ENCODE measurements around the gene EEA1. TPM values are rescaled to one million over a fixed set of nuclear protein-coding genes. Genes with fewer than 3 reads are reported as not detected.

EEA1 gene
- polyA plus RNA-seq, 2 of the 4 experiments (the other 2 are of a cell fraction) = 6.6 to 8.1 TPM

DNA sequence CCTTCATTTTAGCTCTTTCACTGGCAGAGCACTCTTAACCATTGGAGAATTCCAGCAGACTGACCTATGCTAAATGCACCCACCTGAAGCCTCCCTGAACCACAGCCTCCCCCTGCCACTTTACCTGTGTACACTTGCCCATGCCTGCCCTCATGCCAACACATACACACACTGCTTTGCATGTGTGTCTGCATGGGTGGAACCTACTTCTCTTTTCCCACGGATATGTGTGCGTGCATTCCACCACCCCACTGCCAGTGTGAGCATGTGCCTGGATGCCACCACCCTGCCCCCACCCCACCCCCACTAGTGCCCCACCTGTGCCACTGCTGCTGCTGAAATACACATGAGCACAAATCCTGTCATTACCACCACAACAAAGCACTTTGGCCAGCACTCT, 49.5 kb upstream of the EEA1 start:
- ATAC-seq (no peak), DNase-seq (ENCODE audit: low read depth in 1 of 2, low spot score in 1 of 2) (no peak), FAIRE-seq (no peak)
- Histone ChIP-seq H3K27ac (no peak overlapping the region), H3K4me3 (no peak overlapping the region), H3K4me2 (no peak overlapping the region), H3K9me3 (peaks cover 19% of the 10 kb centered on the region), H3K4me1 (peaks cover 3% of the 10 kb centered on the region; the same call in 1 of the 3 replicates)
- POLR2A ChIA-PET = no interaction called here
- TF ChIP-seq EHMT2 (IDR thresholded peaks at IDR 0.05; ENCODE audit: low read depth) = no peak
- no peak for TF ChIP-seq BHLHE40 (IDR thresholded peaks at IDR 0.05; ENCODE audit: low read depth, low read length)
- TF ChIP-seq HDAC2 (IDR thresholded peaks at IDR 0.05) = no peak
- TF ChIP-seq MAFK (IDR thresholded peaks at IDR 0.05; ENCODE audit: partially characterized antibody) = no peak
- TF ChIP-seq ZSCAN20 (CRISPR knock-in tag; IDR thresholded peaks at IDR 0.05) = no peak
- TF ChIP-seq GATA3 (IDR thresholded peaks at IDR 0.05; ENCODE audit: borderline replicate concordance) = no peak
- no peak for TF ChIP-seq SMC3 (IDR thresholded peaks at IDR 0.05)
- TF ChIP-seq, protein P1, sequence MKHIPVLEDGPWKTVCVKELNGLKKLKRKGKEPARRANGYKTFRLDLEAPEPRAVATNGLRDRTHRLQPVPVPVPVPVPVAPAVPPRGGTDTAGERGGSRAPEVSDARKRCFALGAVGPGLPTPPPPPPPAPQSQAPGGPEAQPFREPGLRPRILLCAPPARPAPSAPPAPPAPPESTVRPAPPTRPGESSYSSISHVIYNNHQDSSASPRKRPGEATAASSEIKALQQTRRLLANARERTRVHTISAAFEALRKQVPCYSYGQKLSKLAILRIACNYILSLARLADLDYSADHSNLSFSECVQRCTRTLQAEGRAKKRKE (CRISPR knock-in tag; IDR thresholded peaks at IDR 0.05; ENCODE audit: low read depth) = no peak
- TF ChIP-seq POLR2A (IDR thresholded peaks at IDR 0.05; ENCODE audit: low read length) = no peak
- no peak for TF ChIP-seq HOXB13 (CRISPR knock-in tag; IDR thresholded peaks at IDR 0.05; ENCODE audit: low read depth)
- TF ChIP-seq HEYL (CRISPR knock-in tag; IDR thresholded peaks at IDR 0.05) = no peak
- CTCF ChIA-PET = interaction anchor here (0.9 to 7.5 kb wide), 4 partner anchors 9 to 441 kb away, joined by 4 to 71 read pairs (median 6); no protein-coding TSS in a partner anchor
- 68% methylated on average over 2 of the region's 2 CpGs for WGBS (ENCODE audit: missing lambda C conversion rate)

DNA sequence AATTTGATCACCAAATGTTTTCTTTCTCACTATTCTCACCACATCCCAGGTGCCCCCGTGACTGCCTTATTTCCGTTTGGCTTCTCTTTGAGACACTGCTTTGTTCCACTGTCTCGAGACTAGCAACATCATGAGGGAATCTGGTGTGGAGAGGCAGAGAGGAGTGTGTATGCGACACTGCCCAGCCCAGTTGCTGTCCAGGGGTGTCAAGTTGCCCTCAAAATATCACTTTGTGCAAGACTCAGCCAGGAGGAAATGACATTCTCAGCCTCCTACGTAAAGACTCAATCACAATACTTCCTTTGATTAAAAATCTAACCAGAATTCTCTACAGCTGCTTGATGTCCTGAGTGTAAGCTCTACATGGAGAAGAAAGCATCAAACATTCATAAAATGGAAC, 48.2 kb upstream of the EEA1 start:
- no peak overlapping the region for H3K4me2 ChIP-seq
- no peak overlapping the region for H3K4me3 ChIP-seq
- no peak for DNase-seq (ENCODE audit: low read depth in 1 of 2, low spot score in 1 of 2)
- H3K4me1 ChIP-seq = peaks cover 15% of the 10 kb centered on the region
- TF ChIP-seq RCOR1 (IDR thresholded peaks at IDR 0.05; ENCODE audit: low read depth, low read length) (no peak), TP53 (CRISPR knock-in tag; IDR thresholded peaks at IDR 0.05) (no peak), CHD2 (IDR thresholded peaks at IDR 0.05; ENCODE audit: low read length, partially characterized antibody) (no peak), GATA3 (IDR thresholded peaks at IDR 0.05; ENCODE audit: borderline replicate concordance) (no peak), KDM1A (IDR thresholded peaks at IDR 0.05; ENCODE audit: low read depth) (no peak), ESRRA (IDR thresholded peaks at IDR 0.05; ENCODE audit: borderline replicate concordance, low read length) (no peak), NFE2L2 (conservative IDR thresholded peaks at IDR 0.05; ENCODE audit: low read length) (no peak), RAD21 (conservative IDR thresholded peaks at IDR 0.05 in 1 of 2, IDR thresholded peaks at IDR 0.05 in 1 of 2) (no peak), CHD4 (IDR thresholded peaks at IDR 0.05; ENCODE audit: borderline replicate concordance) (no peak)
- TF ChIP-seq, protein P2, sequence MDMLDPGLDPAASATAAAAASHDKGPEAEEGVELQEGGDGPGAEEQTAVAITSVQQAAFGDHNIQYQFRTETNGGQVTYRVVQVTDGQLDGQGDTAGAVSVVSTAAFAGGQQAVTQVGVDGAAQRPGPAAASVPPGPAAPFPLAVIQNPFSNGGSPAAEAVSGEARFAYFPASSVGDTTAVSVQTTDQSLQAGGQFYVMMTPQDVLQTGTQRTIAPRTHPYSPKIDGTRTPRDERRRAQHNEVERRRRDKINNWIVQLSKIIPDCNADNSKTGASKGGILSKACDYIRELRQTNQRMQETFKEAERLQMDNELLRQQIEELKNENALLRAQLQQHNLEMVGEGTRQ (IDR thresholded peaks at IDR 0.05) = no peak
- TF ChIP-seq, protein P3, sequence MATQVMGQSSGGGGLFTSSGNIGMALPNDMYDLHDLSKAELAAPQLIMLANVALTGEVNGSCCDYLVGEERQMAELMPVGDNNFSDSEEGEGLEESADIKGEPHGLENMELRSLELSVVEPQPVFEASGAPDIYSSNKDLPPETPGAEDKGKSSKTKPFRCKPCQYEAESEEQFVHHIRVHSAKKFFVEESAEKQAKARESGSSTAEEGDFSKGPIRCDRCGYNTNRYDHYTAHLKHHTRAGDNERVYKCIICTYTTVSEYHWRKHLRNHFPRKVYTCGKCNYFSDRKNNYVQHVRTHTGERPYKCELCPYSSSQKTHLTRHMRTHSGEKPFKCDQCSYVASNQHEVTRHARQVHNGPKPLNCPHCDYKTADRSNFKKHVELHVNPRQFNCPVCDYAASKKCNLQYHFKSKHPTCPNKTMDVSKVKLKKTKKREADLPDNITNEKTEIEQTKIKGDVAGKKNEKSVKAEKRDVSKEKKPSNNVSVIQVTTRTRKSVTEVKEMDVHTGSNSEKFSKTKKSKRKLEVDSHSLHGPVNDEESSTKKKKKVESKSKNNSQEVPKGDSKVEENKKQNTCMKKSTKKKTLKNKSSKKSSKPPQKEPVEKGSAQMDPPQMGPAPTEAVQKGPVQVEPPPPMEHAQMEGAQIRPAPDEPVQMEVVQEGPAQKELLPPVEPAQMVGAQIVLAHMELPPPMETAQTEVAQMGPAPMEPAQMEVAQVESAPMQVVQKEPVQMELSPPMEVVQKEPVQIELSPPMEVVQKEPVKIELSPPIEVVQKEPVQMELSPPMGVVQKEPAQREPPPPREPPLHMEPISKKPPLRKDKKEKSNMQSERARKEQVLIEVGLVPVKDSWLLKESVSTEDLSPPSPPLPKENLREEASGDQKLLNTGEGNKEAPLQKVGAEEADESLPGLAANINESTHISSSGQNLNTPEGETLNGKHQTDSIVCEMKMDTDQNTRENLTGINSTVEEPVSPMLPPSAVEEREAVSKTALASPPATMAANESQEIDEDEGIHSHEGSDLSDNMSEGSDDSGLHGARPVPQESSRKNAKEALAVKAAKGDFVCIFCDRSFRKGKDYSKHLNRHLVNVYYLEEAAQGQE (IDR thresholded peaks at IDR 0.05) = no peak
- TF ChIP-seq, protein P4, sequence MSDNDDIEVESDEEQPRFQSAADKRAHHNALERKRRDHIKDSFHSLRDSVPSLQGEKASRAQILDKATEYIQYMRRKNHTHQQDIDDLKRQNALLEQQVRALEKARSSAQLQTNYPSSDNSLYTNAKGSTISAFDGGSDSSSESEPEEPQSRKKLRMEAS (IDR thresholded peaks at IDR 0.05) = no peak
- peaks cover 13% of the 10 kb centered on the region for H3K9me3 ChIP-seq
- H3K27ac ChIP-seq = no peak overlapping the region
- WGBS (ENCODE audit: missing lambda C conversion rate) = 60% methylated on average over 5 of the region's 5 CpGs
- ChIA-PET CTCF (interaction anchor here (0.7 to 7.5 kb wide), 4 partner anchors 10 to 403 kb away, joined by 4 to 71 read pairs (median 6); no protein-coding TSS in a partner anchor), POLR2A (no interaction called here)
- no peak for FAIRE-seq
- no peak for ATAC-seq

Measured in A549 (cell line).